Measurements from ENCODE around the gene PRRG1.

- TF ChIP-seq, protein P1, sequence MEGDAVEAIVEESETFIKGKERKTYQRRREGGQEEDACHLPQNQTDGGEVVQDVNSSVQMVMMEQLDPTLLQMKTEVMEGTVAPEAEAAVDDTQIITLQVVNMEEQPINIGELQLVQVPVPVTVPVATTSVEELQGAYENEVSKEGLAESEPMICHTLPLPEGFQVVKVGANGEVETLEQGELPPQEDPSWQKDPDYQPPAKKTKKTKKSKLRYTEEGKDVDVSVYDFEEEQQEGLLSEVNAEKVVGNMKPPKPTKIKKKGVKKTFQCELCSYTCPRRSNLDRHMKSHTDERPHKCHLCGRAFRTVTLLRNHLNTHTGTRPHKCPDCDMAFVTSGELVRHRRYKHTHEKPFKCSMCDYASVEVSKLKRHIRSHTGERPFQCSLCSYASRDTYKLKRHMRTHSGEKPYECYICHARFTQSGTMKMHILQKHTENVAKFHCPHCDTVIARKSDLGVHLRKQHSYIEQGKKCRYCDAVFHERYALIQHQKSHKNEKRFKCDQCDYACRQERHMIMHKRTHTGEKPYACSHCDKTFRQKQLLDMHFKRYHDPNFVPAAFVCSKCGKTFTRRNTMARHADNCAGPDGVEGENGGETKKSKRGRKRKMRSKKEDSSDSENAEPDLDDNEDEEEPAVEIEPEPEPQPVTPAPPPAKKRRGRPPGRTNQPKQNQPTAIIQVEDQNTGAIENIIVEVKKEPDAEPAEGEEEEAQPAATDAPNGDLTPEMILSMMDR (conservative IDR thresholded peaks at IDR 0.05), result no peak
- TF ChIP-seq EZH2 (IDR thresholded peaks at IDR 0.05; ENCODE audit: low read depth), result no peak
Observed at GRCh38 chrX:37388413-37388812, 39.2 kb downstream of the PRRG1 start.
